Measurements from ENCODE around the gene UBQLN4.

DNA sequence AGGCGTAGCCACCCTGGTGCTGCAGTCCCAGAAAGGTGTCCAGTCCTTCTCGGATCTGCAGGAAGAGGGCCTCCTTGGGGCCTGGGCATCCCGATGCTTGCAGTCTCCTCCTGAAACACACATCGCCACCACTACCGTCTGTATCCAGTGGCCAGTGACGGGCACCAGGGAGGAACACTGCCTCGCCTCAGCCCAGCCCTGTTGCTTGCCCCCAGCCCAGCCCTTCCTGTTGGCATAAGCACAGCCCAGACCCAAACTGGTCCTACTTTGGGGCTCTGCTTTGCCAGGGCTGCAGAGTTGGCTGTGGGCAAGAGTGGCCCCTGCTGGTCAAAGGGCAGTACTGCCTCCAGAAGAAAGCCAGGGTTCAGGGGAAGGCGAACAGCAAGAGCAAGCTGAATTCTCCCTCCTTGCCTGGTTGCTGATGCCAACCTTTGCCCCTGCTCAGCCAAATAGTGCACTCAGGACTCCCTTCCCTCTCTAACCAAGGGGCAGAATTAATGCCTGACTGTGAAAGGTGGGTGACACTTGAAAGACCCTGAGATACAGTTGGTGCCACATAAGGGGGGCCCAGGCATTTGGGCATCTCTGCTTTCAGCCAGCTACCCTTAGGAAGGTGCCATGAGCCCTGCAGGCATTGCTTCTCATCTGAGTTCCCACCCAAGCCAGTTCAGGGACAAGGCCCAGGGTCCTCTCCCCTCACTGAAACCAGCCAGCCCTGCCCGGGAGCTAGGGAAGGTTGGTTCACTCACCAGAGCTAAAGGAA lies 64.2 kb downstream of the UBQLN4 start:
- peak; percentile 97 for TF ChIP-seq CTCF (conservative IDR thresholded peaks at IDR 0.05; ENCODE audit: low read depth, low read length)
- no peak for TF ChIP-seq EZH2 (IDR thresholded peaks at IDR 0.05; ENCODE audit: borderline replicate concordance, low read depth, low read length, poor library complexity, severe bottlenecking)

Measured in A673 (cell line).